Measurements from ENCODE around the gene CTDSP2.
"Not testable (repeated sequence)": the region's sequence is repeated elsewhere in the genome, so short reads cannot be mapped to it uniquely, and the experiment has no call there.

Gene CTDSP2

DNA sequence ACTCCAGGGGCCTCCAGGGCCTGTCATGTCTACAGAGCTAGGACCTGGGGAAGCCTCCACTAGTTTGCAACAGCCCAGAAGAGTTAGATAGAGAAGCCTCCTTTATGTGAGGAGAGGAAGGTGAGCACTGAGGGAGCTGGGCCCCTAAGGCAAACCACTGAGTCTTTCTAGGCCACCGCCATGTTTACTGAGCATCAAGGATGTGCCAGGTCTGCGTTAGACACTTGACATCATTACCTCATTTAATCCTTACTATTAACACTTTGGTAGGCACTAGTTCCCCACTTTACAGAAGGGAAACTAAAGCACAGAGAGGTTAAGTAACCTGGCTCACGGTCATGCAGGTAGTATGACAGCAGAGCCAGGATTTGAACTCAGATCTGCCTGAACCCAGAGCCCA is 12.9 kb downstream of the CTDSP2 start:
- Mint-ChIP-seq H3K36me3 (ENCODE audit: insufficient read depth) (peaks cover 16% of the 10 kb centered on the region), H3K27me3 (no peaks in the 10 kb centered on the region), H3K27ac (ENCODE audit: low read depth) (peak overlapping the region; percentile 92), H3K9me3 (no peaks in the 10 kb centered on the region), H3K4me1 (peaks cover 74% of the 10 kb centered on the region), H3K4me3 (peak overlapping the region; percentile 4)
- ATAC-seq (replicated peaks; ENCODE audit: extremely low read depth, poor library complexity, severe bottlenecking) (no peak), DNase-seq (ENCODE audit: low spot score in 2 of 2) (no peak)

DNA sequence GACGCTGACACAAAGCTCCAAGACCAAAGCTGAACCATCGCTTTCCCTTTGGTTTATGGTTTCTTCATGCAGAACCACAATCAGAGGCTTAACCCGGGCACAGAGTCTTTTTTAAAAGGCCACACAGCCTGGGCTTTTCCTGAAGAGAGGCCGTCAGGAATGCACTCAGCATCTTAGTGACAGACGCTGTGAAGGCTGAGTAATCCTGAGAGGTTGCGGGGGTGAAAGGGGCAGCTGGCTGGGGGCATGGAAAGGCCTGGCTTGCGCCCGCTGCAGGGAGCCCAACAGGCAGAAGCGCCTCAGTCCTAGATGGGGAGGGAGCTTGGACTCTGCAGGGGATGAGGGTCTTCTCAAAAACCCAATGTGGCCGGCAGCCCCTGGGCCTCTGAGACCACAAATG is 13.6 kb downstream of the CTDSP2 start:
- H3K27me3 Mint-ChIP-seq: no peaks in the 10 kb centered on the region
- ATAC-seq (replicated peaks; ENCODE audit: extremely low read depth, poor library complexity, severe bottlenecking) (no peak), DNase-seq (ENCODE audit: low spot score in 2 of 2) (no peak)
- H3K27ac Mint-ChIP-seq (ENCODE audit: low read depth): peak overlapping the region; percentile 92
- peak overlapping the region; percentile 11 for H3K4me3 Mint-ChIP-seq
- peaks cover 67% of the 10 kb centered on the region for H3K4me1 Mint-ChIP-seq
- H3K36me3 Mint-ChIP-seq (ENCODE audit: insufficient read depth): peaks cover 23% of the 10 kb centered on the region
- no peaks in the 10 kb centered on the region for H3K9me3 Mint-ChIP-seq

GRCh38 chr12:57830393-57830792 is 16.1 kb downstream of the CTDSP2 start:
- H3K4me3 Mint-ChIP-seq: no peak overlapping the region
- H3K9me3 Mint-ChIP-seq: no peaks in the 10 kb centered on the region
- peaks cover 49% of the 10 kb centered on the region for H3K4me1 Mint-ChIP-seq
- ATAC-seq (replicated peaks; ENCODE audit: extremely low read depth, poor library complexity, severe bottlenecking) (no peak), DNase-seq (ENCODE audit: low spot score in 2 of 2) (no peak)
- H3K27me3 Mint-ChIP-seq: no peaks in the 10 kb centered on the region
- H3K36me3 Mint-ChIP-seq (ENCODE audit: insufficient read depth): peaks cover 41% of the 10 kb centered on the region
- H3K27ac Mint-ChIP-seq (ENCODE audit: low read depth): peak overlapping the region; percentile 92

DNA sequence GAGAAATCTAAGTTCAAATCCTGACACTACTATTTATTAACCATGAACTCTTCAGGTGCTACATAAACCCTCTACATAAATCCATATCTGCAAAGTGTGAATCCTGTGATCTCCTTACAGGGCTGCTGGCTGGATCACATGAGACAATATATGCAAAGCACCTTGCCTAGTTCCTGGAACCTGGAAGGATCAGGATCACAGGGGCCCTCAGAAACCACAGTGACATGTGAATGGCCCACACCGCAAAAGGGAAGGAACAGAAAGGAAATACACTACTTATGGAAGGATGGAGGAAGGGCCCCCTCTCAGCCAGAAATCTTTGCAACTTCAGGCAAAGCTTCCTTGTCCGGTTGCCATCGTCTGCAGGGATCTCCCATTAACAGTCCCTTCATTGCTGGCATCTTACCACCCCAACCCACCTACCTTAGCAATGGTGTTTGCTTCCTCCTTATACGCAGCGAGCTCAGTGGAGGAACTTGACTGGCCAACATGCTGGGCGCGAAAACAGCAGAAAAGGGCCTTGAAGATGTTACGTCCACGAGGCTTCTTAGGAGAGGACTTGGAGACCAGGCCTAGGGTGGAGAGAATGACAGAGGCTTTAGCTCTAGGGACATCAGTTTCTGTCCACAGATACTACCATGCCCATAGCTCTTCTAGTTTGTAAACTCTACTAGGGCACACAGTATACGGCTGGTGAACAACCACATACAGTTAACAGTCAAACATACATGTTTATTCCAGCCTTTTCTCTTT is 17.3 kb downstream of the CTDSP2 start:
- H3K36me3 Mint-ChIP-seq (ENCODE audit: insufficient read depth): peaks cover 50% of the 10 kb centered on the region
- peaks cover 50% of the 10 kb centered on the region for H3K4me1 Mint-ChIP-seq
- H3K9me3 Mint-ChIP-seq: no peaks in the 10 kb centered on the region
- no peak for DNase-seq (ENCODE audit: low spot score in 2 of 2)
- no peak overlapping the region for H3K27ac Mint-ChIP-seq (ENCODE audit: low read depth)
- no peak for ATAC-seq (replicated peaks; ENCODE audit: extremely low read depth, poor library complexity, severe bottlenecking)
- H3K27me3 Mint-ChIP-seq: no peaks in the 10 kb centered on the region
- H3K4me3 Mint-ChIP-seq: no peak overlapping the region

DNA sequence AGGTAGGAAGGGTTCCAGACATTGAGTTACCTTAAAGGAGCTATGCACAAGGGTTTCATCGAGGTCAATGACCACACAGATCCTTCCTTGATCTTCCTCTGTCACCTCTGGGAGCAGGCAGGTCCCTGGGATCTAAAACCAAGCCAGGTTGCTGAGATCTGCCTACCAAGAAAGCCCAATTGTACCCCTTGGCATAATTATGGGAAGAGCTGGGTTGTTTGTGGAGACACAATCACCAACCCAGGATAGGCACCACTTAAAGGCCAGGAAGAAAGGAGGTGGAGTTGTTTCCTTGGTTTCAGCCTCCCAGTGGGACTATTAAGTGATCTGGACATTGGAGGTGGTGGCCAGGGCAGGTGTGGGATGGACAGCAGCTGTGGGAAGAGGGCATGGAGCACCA is 19.6 kb downstream of the CTDSP2 start:
- H3K4me1 Mint-ChIP-seq: peaks cover 29% of the 10 kb centered on the region
- peaks cover 55% of the 10 kb centered on the region for H3K36me3 Mint-ChIP-seq (ENCODE audit: insufficient read depth)
- H3K9me3 Mint-ChIP-seq: no peaks in the 10 kb centered on the region
- DNase-seq (ENCODE audit: low spot score in 2 of 2) (no peak), ATAC-seq (replicated peaks; ENCODE audit: extremely low read depth, poor library complexity, severe bottlenecking) (no peak)
- no peak overlapping the region for H3K27ac Mint-ChIP-seq (ENCODE audit: low read depth)
- no peaks in the 10 kb centered on the region for H3K27me3 Mint-ChIP-seq
- no peak overlapping the region for H3K4me3 Mint-ChIP-seq

DNA sequence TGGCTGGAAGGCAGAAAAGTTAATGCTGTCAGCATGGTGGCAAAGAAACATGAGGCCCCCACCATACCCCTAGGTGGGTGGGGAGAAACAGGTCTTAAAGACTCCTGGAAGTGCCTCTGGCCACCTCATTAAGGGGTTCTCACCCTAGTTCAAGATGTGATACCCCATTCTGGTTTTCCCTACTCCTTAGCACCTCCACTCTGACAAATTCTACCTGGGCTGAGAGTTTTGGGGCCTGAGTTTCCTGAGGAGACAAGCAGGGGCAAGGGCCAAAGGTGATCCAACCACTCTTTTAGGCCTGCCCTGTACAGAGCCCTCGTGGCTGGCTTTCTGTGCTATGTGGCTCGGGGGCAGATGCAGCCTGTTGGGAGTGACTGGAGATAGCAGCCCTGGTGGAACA is 20.1 kb downstream of the CTDSP2 start:
- Mint-ChIP-seq H3K4me1 (peaks cover 23% of the 10 kb centered on the region), H3K27me3 (no peaks in the 10 kb centered on the region), H3K27ac (ENCODE audit: low read depth) (no peak overlapping the region), H3K4me3 (no peak overlapping the region), H3K36me3 (ENCODE audit: insufficient read depth) (peaks cover 54% of the 10 kb centered on the region), H3K9me3 (no peaks in the 10 kb centered on the region)
- ATAC-seq (replicated peaks; ENCODE audit: extremely low read depth, poor library complexity, severe bottlenecking): no peak
- DNase-seq (ENCODE audit: low spot score in 2 of 2): no peak

DNA sequence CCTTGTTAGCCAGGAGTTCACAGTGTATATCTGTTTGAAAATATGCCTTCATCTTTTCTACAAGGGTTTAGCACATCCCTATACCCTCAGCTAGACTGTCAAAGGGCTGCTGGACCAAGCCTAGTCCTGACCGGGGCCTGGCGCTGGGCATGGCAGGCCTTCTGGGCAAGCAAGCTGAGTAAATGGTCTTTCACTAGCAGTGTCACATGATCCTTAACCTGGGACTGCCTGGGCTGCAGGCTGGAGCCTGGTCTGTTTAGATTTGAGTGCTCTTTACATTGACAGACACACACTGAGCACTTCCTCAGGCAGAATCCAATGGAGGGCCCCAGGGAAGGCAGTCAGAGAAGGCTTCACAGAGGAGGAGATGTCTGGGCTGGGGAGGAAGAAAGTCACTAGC is 21.1 kb downstream of the CTDSP2 start:
- ATAC-seq (replicated peaks; ENCODE audit: extremely low read depth, poor library complexity, severe bottlenecking): no peak
- no peak for DNase-seq (ENCODE audit: low spot score in 2 of 2)
- Mint-ChIP-seq H3K36me3 (ENCODE audit: insufficient read depth) (peaks cover 59% of the 10 kb centered on the region), H3K4me3 (no peak overlapping the region), H3K27ac (ENCODE audit: low read depth) (peak overlapping the region; percentile 69), H3K27me3 (no peaks in the 10 kb centered on the region), H3K4me1 (peaks cover 20% of the 10 kb centered on the region), H3K9me3 (no peaks in the 10 kb centered on the region)

- no peak overlapping the region for H3K4me3 Mint-ChIP-seq
- H3K9me3 Mint-ChIP-seq: no peaks in the 10 kb centered on the region
- peaks cover 59% of the 10 kb centered on the region for H3K36me3 Mint-ChIP-seq (ENCODE audit: insufficient read depth)
- no peaks in the 10 kb centered on the region for H3K27me3 Mint-ChIP-seq
- H3K27ac Mint-ChIP-seq (ENCODE audit: low read depth): no peak overlapping the region
- ATAC-seq (replicated peaks; ENCODE audit: extremely low read depth, poor library complexity, severe bottlenecking) (no peak), DNase-seq (ENCODE audit: low spot score in 2 of 2) (no peak)
- H3K4me1 Mint-ChIP-seq: peaks cover 18% of the 10 kb centered on the region
These were observed 22.5 kb downstream of the CTDSP2 start for GRCh38 chr12:57823908-57824640.

- no peak overlapping the region for H3K27ac Mint-ChIP-seq (ENCODE audit: low read depth)
- no peak for ATAC-seq (replicated peaks; ENCODE audit: extremely low read depth, poor library complexity, severe bottlenecking)
- no peak for DNase-seq (ENCODE audit: low spot score in 2 of 2)
- H3K9me3 Mint-ChIP-seq: no peaks in the 10 kb centered on the region
- H3K27me3 Mint-ChIP-seq: no peaks in the 10 kb centered on the region
- peaks cover 55% of the 10 kb centered on the region for H3K36me3 Mint-ChIP-seq (ENCODE audit: insufficient read depth)
- peaks cover 23% of the 10 kb centered on the region for H3K4me1 Mint-ChIP-seq
- H3K4me3 Mint-ChIP-seq: no peak overlapping the region
These were observed 23.2 kb downstream of the CTDSP2 start for GRCh38 chr12:57823131-57823907.

DNA sequence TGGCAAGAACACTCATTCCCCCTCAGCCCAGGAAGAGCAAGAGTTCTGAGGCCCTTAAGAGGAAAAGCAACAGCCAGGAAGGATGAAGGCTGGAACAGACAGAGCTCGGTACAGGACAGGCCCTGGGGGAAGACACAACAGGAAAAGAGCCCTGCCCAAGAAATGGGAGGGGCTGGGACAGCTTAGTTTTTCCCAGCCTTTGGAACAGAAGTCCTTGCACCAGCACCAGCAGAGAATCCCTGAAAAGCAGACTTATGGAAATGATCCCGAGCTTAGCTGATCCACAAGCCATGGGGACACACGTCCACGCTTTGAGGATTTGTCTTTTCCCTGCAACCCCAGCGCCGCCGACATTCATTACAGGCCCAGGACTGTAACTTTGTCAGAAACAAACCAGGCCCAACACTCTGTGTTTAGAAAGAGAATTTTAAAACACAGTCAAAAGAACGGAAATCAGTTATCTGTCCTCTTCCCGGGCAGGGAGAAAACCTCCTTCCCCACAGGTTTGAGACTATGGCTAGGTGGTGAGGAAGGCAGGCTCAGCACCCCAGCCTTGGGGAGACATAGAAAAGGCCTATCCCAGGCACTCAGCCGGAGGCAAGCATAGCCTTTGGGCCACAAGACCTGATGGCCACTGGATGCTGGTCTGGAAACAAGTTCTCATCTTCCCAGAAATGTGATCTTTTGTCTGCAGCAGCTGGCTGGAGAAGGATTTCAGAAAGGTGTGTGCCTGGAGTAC is 24.0 kb downstream of the CTDSP2 start:
- Mint-ChIP-seq H3K4me3 (no peak overlapping the region), H3K36me3 (ENCODE audit: insufficient read depth) (peaks cover 50% of the 10 kb centered on the region), H3K4me1 (peaks cover 23% of the 10 kb centered on the region), H3K27ac (ENCODE audit: low read depth) (no peak overlapping the region), H3K9me3 (no peaks in the 10 kb centered on the region), H3K27me3 (no peaks in the 10 kb centered on the region)
- ATAC-seq (replicated peaks; ENCODE audit: extremely low read depth, poor library complexity, severe bottlenecking): no peak
- DNase-seq (ENCODE audit: low spot score in 2 of 2): no peak

DNA sequence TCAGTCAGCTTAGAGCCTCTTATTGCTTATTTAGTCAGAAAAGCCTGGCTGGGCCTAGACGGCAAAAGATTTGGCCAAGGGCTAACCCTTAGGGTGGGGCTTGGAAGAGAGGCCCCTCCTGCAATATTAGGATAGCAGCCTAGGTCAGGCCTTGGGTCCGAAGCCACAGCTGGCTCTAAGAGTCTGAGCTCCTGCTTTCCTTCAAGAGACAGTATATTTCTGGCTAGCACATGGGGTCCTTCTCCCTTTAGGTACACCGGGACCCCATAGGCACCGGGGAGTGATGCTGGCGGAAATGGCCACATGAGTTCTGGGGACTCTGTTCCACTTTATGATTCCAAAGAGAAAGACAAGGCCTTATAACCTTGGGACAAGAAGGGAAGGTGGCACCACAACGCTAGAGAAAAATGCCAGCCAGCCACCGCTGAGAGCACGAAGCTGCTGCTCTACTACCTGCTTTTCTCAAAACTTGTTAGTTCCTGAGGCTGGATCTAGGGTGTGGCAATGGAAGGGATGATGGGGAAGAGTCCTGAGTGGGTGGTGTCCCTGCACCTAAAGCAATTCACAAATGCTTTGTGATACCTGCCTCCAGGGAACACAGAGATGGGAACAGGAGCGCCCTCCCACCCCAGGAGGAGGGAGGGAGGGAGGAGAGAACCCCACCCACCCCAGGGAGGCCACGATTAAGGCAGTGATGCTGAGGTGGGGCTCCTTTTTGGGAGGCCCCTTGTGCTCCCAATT is 24.9 kb downstream of the CTDSP2 start:
- H3K9me3 Mint-ChIP-seq: no peaks in the 10 kb centered on the region
- no peaks in the 10 kb centered on the region for H3K27me3 Mint-ChIP-seq
- no peak for ATAC-seq (replicated peaks; ENCODE audit: extremely low read depth, poor library complexity, severe bottlenecking)
- DNase-seq (ENCODE audit: low spot score in 2 of 2): no peak
- peaks cover 43% of the 10 kb centered on the region for H3K36me3 Mint-ChIP-seq (ENCODE audit: insufficient read depth)
- H3K27ac Mint-ChIP-seq (ENCODE audit: low read depth): no peak overlapping the region
- peaks cover 23% of the 10 kb centered on the region for H3K4me1 Mint-ChIP-seq
- H3K4me3 Mint-ChIP-seq: no peak overlapping the region

DNA sequence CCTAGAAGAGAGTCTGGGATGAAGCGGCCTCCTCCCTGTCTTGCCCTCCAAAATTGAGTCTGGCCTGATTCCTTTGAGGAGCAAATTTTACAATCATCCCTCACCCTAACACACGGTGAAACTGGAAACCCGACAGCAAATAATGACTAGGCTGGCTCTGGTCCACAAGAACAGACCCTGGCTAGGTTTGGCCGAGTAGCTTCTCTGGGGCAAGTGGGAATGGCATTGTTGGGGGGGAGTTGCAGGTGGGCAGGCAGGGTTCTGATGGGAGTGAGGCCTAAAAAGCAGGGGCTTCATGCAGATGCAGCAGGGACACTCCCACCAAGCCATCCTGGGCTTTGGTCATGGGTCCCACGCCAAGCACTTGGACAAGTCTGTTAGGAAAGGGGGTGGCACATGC is 25.5 kb downstream of the CTDSP2 start:
- H3K27me3 Mint-ChIP-seq; H3K9me3 Mint-ChIP-seq; ATAC-seq (replicated peaks; ENCODE audit: extremely low read depth, poor library complexity, severe bottlenecking); H3K27ac Mint-ChIP-seq (ENCODE audit: low read depth); H3K4me3 Mint-ChIP-seq; DNase-seq (ENCODE audit: low spot score in 2 of 2): not testable (repeated sequence)
- Mint-ChIP-seq H3K36me3 (ENCODE audit: insufficient read depth) (peaks cover 40% of the 10 kb centered on the region), H3K4me1 (peaks cover 23% of the 10 kb centered on the region)
